PC-9 (cell line): ENCODE results near the gene CLTCL1.

Source experiments
- CTCF ChIP-seq: fragments of 200-600 bp; sonication (generic); conservative IDR thresholded peaks from 2 replicates; pipeline ENCODE4 v1.6.1; 2017; ENCODE audit warnings: mixed run types, antibody characterized with exemption, mild to moderate bottlenecking, moderate library complexity
- EZH2 ChIP-seq: fragments of 200-600 bp; sonication (generic); IDR thresholded peaks from 2 replicates; pipeline ENCODE4 v1.8.0; 2017; ENCODE audit warnings: antibody characterized with exemption, low read depth

GRCh38 chr22:19132153-19132552 lies 159.4 kb downstream of the CLTCL1 start:
- no peak for TF ChIP-seq CTCF
- no peak for TF ChIP-seq EZH2
